AG04450 (cell line): ENCODE measurements around the gene PIK3R3. TPM values are rescaled to one million over a fixed set of nuclear protein-coding genes. Genes with fewer than 3 reads are reported as not detected.

Experiments used
- CTCF ChIA-PET: fragments of 300-600, 350-600 bp; formaldehyde crosslinking; extraction: SDS; loops from one replicate; lab custom pipeline; 2022; ENCODE audit warnings: antibody characterized with exemption, inconsistent platforms; lab: Charles Lee
- POLR2A ChIA-PET: fragments of 350-600 bp; formaldehyde crosslinking; extraction: SDS; loops from one replicate; lab custom pipeline; 2021; ENCODE audit warnings: antibody characterized with exemption, inconsistent platforms; lab: Yijun Ruan, JAX
- DNase-seq: peaks from one replicate; pipeline ENCODE4 v3.0.0-alpha.2; 2011; ENCODE audit warnings: low read depth, low spot score
- H3K27ac ChIP-seq: one replicate; pipeline ENCODE4 v1.5.1; 2012; ENCODE audit warnings: low read depth, low read length, control low read depth
- H3K27me3 ChIP-seq: one replicate; pipeline ENCODE4 v1.6.0; 2012; ENCODE audit warnings: low read length; ENCODE audit not compliant: control insufficient read depth, insufficient read depth
- H3K4me3 ChIP-seq: 2 replicates; pipeline ENCODE4 v1.5.1; 2011; ENCODE audit warnings: mild to moderate bottlenecking, low read depth, low read length, control low read depth
- H3K9me3 ChIP-seq: 2 replicates; pipeline ENCODE4 v1.5.1; 2012; ENCODE audit warnings: low read length; ENCODE audit not compliant: control insufficient read depth, insufficient read depth
- polyA plus RNA-seq: library from polyadenylated mRNA; depleted of rRNA; stranded (reverse); fragments of >200 nt; gene quantifications from 2 replicates; pipeline ENCODE4 v1.2.3, GENCODE V29; 2011
- TF ChIP-seq, protein P1 (sequence below): IDR thresholded peaks from 2 replicates; pipeline ENCODE4 v1.5.1; 2011; ENCODE audit warnings: low read depth, low read length, control low read depth, inconsistent platforms

The PIK3R3 gene
- polyA plus RNA-seq, 1 experiment, result 14.5 TPM

- H3K4me3 ChIP-seq, result no peak overlapping the region; the same call in 1 of the 2 replicates
- CTCF ChIA-PET, result no interaction called here
Observed at GRCh38 chr1:46114925-46115603, 17.4 kb downstream of the PIK3R3 start.

GRCh38 chr1:46113948-46114347, 18.5 kb downstream of the PIK3R3 start:
- H3K27me3 ChIP-seq, result no peaks in the 10 kb centered on the region
- H3K27ac ChIP-seq, result no peak overlapping the region
- no peaks in the 10 kb centered on the region for H3K9me3 ChIP-seq
- no peak for DNase-seq
- TF ChIP-seq, protein P1, sequence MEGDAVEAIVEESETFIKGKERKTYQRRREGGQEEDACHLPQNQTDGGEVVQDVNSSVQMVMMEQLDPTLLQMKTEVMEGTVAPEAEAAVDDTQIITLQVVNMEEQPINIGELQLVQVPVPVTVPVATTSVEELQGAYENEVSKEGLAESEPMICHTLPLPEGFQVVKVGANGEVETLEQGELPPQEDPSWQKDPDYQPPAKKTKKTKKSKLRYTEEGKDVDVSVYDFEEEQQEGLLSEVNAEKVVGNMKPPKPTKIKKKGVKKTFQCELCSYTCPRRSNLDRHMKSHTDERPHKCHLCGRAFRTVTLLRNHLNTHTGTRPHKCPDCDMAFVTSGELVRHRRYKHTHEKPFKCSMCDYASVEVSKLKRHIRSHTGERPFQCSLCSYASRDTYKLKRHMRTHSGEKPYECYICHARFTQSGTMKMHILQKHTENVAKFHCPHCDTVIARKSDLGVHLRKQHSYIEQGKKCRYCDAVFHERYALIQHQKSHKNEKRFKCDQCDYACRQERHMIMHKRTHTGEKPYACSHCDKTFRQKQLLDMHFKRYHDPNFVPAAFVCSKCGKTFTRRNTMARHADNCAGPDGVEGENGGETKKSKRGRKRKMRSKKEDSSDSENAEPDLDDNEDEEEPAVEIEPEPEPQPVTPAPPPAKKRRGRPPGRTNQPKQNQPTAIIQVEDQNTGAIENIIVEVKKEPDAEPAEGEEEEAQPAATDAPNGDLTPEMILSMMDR, result no peak
- ChIA-PET CTCF (no interaction called here), POLR2A (no interaction called here)
- H3K4me3 ChIP-seq, result no peak overlapping the region

More at GRCh38 chr1:46114925-46115603, 17.4 kb downstream of the PIK3R3 start:
- Histone ChIP-seq H3K27ac (no peak overlapping the region), H3K27me3 (no peaks in the 10 kb centered on the region), H3K9me3 (no peaks in the 10 kb centered on the region)
- DNase-seq, result no peak
- TF ChIP-seq, protein P1, result no peak
- POLR2A ChIA-PET, result no interaction called here

- Histone ChIP-seq H3K9me3 (no peaks in the 10 kb centered on the region), H3K27me3 (no peaks in the 10 kb centered on the region), H3K4me3 (no peak overlapping the region), H3K27ac (no peak overlapping the region)
- CTCF ChIA-PET, result interaction anchor here (0.7 kb wide), 1 partner anchor 17 kb away, joined by 3 read pairs; no protein-coding TSS in a partner anchor
- DNase-seq, result no peak
- POLR2A ChIA-PET, result no interaction called here
- TF ChIP-seq, protein P1, result no peak
Observed at GRCh38 chr1:46112108-46112507, 20.3 kb downstream of the PIK3R3 start.

- Histone ChIP-seq H3K9me3 (no peaks in the 10 kb centered on the region), H3K27me3 (no peaks in the 10 kb centered on the region), H3K27ac (no peak overlapping the region), H3K4me3 (no peak overlapping the region)
- DNase-seq, result no peak
- CTCF ChIA-PET, result no interaction called here
- POLR2A ChIA-PET, result interaction anchor here (1.3 kb wide), 1 partner anchor 22 kb away, joined by 3 read pairs; the partner anchor contains the start of gene PIK3R3
- TF ChIP-seq, protein P1, result no peak
Observed at GRCh38 chr1:46110521-46110920, 21.9 kb downstream of the PIK3R3 start.

DNA sequence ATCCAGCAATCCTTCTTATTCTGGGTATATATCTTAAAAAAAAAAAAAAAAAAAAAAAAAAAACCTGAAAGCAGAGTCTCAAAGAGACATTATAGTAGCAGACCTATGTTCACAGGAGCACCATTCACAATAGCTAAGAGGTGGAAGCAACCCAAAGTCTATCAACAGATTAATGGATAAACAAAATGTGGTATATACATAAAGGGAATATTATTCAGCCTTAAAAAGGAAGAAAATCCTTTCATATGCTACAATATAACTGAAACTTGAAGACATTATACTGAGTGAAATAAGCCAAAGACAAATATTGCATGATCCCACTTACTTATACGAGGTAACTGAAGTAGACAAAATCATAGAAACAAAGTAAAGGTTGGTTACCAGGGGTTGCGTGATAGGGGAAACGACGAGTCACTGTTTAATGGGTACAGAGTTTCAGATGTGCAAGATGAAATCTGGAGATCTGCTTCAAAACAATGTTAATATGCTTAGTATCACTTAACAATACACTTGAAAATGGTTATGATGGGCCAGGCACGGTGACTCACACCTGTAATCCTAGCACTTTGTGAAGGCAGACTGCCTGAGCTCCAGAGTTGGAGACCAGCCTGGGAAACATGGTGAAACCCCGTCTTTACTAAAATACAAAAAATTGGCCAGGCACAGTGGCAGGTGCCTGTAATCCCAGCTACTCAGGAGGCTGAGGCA, 29.5 kb downstream of the PIK3R3 start:
- ChIA-PET CTCF (no interaction called here), POLR2A (no interaction called here)
- TF ChIP-seq, protein P1, result no peak
- no peak overlapping the region for H3K4me3 ChIP-seq
- H3K9me3 ChIP-seq, result no peaks in the 10 kb centered on the region
- no peak overlapping the region for H3K27ac ChIP-seq
- H3K27me3 ChIP-seq, result no peaks in the 10 kb centered on the region
- DNase-seq, result no peak
